Measurements from ENCODE around the gene SKOR1. TPM values are rescaled to one million over a fixed set of nuclear protein-coding genes. Genes with fewer than 3 reads are reported as not detected.
A peak's percentile ranks its signal among the peaks of the same experiment; 100 is the strongest.

The SKOR1 gene
- polyA plus RNA-seq, 1 of the 3 experiments (the other 2 are of a cell fraction), result 0.26 TPM

DNA sequence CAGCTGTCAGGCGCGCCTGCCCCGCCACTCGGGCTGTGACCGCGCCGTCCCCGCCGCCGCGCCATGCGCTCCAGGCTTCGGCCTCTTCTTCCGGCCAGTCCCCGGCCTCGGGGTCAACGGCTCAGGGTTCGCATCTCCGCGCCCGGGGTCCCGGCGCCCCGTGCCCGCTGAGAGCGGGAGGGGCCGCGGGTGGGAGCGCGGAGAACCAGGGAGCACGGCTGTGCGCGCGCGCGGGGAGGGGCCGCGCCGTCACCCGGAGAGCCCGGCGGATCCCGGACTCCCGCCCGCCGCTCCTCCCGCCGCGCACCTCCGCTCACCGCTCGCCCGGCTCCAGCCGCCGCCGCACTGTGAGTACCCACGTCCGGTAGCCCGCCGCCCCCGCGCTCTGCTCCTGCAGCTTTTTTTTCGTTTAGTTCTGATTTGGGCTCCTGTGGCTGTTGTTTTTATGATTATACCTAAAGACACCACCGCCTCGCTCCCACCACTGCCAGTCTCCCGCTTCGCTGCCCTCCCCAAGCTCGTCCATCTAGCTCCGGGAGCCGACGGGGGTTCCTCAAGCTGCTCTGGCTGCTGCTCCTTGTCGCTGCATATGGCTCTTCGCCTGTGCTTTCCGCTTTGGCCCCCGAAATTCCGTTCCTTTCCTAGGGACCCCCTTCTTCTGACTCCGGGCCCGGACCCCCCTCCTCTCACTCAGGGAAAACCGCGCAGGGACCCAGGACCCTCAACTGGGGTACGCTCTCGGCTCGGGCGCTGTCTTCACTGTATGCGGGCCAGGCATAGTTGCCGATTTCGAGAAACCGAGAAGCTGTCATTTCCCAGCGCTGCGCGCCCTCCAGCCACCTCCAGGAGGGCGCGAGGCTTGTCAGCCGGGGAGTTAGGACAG, 1.8 kb upstream of the SKOR1 start:
- H3K4me2 ChIP-seq, result peak overlapping the region; percentile 90
- no peak for TF ChIP-seq FOXM1 (IDR thresholded peaks at IDR 0.05; ENCODE audit: low read depth)
- TF ChIP-seq FOXJ3 (CRISPR knock-in tag; IDR thresholded peaks at IDR 0.05), result no peak
- TF ChIP-seq GATA2 (CRISPR knock-in tag; IDR thresholded peaks at IDR 0.05), result peak; percentile 25; the same call in 1 of the 2 replicates
- no peak for TF ChIP-seq TAF1 (IDR thresholded peaks at IDR 0.05; ENCODE audit: borderline replicate concordance, low read depth, low read length)
- 4% methylated on average over 49 of the region's 94 CpGs for WGBS (ENCODE audit: low lambda C conversion rate)

GRCh38 chr15:67824197-67824968, 926 bp upstream of the SKOR1 start:
- peak overlapping the region; percentile 47 to 60 for H3K4me3 ChIP-seq (ENCODE audit: low read depth in 2 of 2, low read length in 1 of 2)
- H3K27ac ChIP-seq (ENCODE audit: low read depth in 2 of 2, low read length in 1 of 2), result no peak overlapping the region
- H3K79me2 ChIP-seq (ENCODE audit: insufficient read depth), result no peaks in the 10 kb centered on the region
- TF ChIP-seq ELF1 (IDR thresholded peaks at IDR 0.05) (no peak), FOXJ3 (CRISPR knock-in tag; IDR thresholded peaks at IDR 0.05) (no peak), TEAD4 (IDR thresholded peaks at IDR 0.05; ENCODE audit: borderline replicate concordance, insufficient read depth) (no peak), RAD21 (IDR thresholded peaks at IDR 0.05; ENCODE audit: low read length) (no peak), MEF2A (IDR thresholded peaks at IDR 0.05; ENCODE audit: borderline replicate concordance, low read depth) (no peak), GATA2 (CRISPR knock-in tag; IDR thresholded peaks at IDR 0.05) (no peak), POLR2AphosphoS5 (IDR thresholded peaks at IDR 0.05; ENCODE audit: low read depth, low read length) (no peak), PBX3 (IDR thresholded peaks at IDR 0.05) (no peak), GABPA (IDR thresholded peaks at IDR 0.05; ENCODE audit: low read depth) (no peak), SIN3A (IDR thresholded peaks at IDR 0.05; ENCODE audit: borderline replicate concordance, low read depth, low read length) (no peak), YY1 (IDR thresholded peaks at IDR 0.05; ENCODE audit: low read depth) (no peak), ZBTB33 (IDR thresholded peaks at IDR 0.05; ENCODE audit: borderline replicate concordance, low read depth) (no peak), JUND (IDR thresholded peaks at IDR 0.05) (no peak)
- TF ChIP-seq, protein P1, sequence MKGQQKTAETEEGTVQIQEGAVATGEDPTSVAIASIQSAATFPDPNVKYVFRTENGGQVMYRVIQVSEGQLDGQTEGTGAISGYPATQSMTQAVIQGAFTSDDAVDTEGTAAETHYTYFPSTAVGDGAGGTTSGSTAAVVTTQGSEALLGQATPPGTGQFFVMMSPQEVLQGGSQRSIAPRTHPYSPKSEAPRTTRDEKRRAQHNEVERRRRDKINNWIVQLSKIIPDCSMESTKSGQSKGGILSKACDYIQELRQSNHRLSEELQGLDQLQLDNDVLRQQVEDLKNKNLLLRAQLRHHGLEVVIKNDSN (IDR thresholded peaks at IDR 0.05; ENCODE audit: borderline replicate concordance, low read depth), result no peak
- H2AFZ ChIP-seq (ENCODE audit: low read depth), result no peak overlapping the region
- H3K9me3 ChIP-seq, result no peaks in the 10 kb centered on the region
- no peaks in the 10 kb centered on the region for H3K9me2 ChIP-seq
- WGBS (ENCODE audit: low lambda C conversion rate), result 14% methylated on average over 15 of the region's 21 CpGs
- peak overlapping the region; percentile 90 for H3K4me2 ChIP-seq
- no peaks in the 10 kb centered on the region for H3K36me3 ChIP-seq (replicated peaks in 1 of 2; ENCODE audit: control insufficient read depth in 1 of 2, insufficient read depth in 2 of 2, low read length in 1 of 2)
- peaks cover 36% of the 10 kb centered on the region for H3K27me3 ChIP-seq (ENCODE audit: insufficient read depth)
- ChIA-PET POLR2A (interaction anchor here (1.3 kb wide), 1 partner anchor 11 kb away, joined by 4 read pairs; no protein-coding TSS in a partner anchor), CTCF (interaction anchor here (0.7 to 4.6 kb wide), 10 partner anchors 8 to 387 kb away, joined by 3 to 23 read pairs (median 4); no protein-coding TSS in a partner anchor)
- no peak overlapping the region for H3K9ac ChIP-seq
- peaks cover 0 to 22% of the 10 kb centered on the region in 2 experiments; a peak in 2 of 4 replicates for H3K4me1 ChIP-seq (ENCODE audit: control insufficient read depth in 1 of 2, insufficient read depth in 2 of 2, low read depth in 1 of 2, low read length in 1 of 2)
- no peaks in the 10 kb centered on the region for H3F3A ChIP-seq (replicated peaks; ENCODE audit: insufficient read depth)
- peak; percentile 77 for DNase-seq
- no peaks in the 10 kb centered on the region for H4K20me1 ChIP-seq (ENCODE audit: insufficient read depth)

More for the DNA sequence above, 1.8 kb upstream of the SKOR1 start:
- Histone ChIP-seq H3K9me3 (no peaks in the 10 kb centered on the region), H4K20me1 (ENCODE audit: insufficient read depth) (no peaks in the 10 kb centered on the region), H3K36me3 (replicated peaks in 1 of 2; ENCODE audit: control insufficient read depth in 1 of 2, insufficient read depth in 2 of 2, low read length in 1 of 2) (no peaks in the 10 kb centered on the region), H3F3A (replicated peaks; ENCODE audit: insufficient read depth) (no peaks in the 10 kb centered on the region), H3K4me1 (ENCODE audit: control insufficient read depth in 1 of 2, insufficient read depth in 2 of 2, low read depth in 1 of 2, low read length in 1 of 2) (peaks cover 0 to 22% of the 10 kb centered on the region in 2 experiments; a peak in 2 of 4 replicates), H3K27me3 (ENCODE audit: insufficient read depth) (peaks cover 36% of the 10 kb centered on the region), H3K9ac (no peak overlapping the region), H2AFZ (ENCODE audit: low read depth) (peak overlapping the region; percentile 59; the same call in 1 of the 2 replicates), H3K79me2 (ENCODE audit: insufficient read depth) (no peaks in the 10 kb centered on the region), H3K27ac (ENCODE audit: low read depth in 2 of 2, low read length in 1 of 2) (no peak overlapping the region), H3K9me2 (no peaks in the 10 kb centered on the region), H3K4me3 (ENCODE audit: low read depth in 2 of 2, low read length in 1 of 2) (peak overlapping the region; percentile 47 to 60)
- DNase-seq, result peak; percentile 84
- ChIA-PET POLR2A (interaction anchor here (1.3 kb wide), 1 partner anchor 10 kb away, joined by 4 read pairs; no protein-coding TSS in a partner anchor), CTCF (interaction anchor here (0.7 to 4.6 kb wide), 10 partner anchors 9 to 388 kb away, joined by 3 to 23 read pairs (median 4); no protein-coding TSS in a partner anchor)
